GM21367 (cell line): ENCODE data around the gene NCOA6.
"Not testable (repeated sequence)": the region's sequence is repeated elsewhere in the genome, so short reads cannot be mapped to it uniquely, and the experiment has no call there.

Experiments
- ATAC-seq: cut with Tn5 transposase; IDR thresholded peaks from one replicate; pipeline ENCODE4 v1.9.1; 2021; ENCODE audit not compliant: unreplicated experiment

Gene NCOA6

DNA sequence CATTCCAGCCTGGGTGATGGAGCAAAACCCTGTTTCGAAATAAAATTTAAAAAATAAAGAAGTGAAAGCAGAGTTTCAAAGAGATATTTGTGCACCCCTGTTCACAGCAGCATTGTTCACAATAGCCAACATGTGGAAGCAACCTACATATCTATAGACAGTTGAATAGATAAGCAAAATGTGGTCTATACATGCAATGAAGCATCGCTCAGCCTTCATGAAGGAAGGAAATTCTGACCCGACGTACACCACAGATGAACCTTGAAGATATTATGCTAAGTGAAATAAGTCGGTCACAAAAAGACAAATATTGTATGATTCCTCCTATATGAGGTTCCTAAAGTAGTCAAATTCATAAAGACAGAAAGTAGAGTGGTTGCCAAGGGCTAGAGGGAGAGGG is 6.5 kb upstream of the NCOA6 start:
- no peak for ATAC-seq

- no peak for ATAC-seq
Observed at GRCh38 chr20:34829191-34829590, 3.7 kb upstream of the NCOA6 start.

GRCh38 chr20:34824806-34825529 is 483 bp downstream of the NCOA6 start:
- ATAC-seq, result peak; percentile 52

DNA sequence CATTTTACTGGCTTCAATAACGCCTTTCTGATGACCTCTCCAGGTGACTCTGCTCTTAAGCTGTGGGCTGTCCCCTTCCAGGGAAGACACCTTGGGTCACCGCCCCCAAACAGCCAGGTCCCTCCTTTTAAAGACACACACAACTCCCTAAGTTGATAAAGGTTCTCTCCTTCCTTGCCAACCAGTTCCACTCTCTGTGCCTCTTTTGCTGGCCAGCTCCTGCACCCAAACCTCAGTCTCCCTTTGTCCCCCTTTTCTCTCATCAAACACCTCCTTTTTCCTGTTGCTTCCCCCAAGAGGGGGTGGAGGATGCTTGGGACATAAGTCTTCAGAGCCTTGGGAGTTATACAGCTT is 1.0 kb downstream of the NCOA6 start:
- no peak for ATAC-seq

- ATAC-seq, result no peak
Observed at GRCh38 chr20:34824026-34824425, 1.4 kb downstream of the NCOA6 start.

- ATAC-seq, result no peak
Observed at GRCh38 chr20:34820805-34821578, 4.5 kb downstream of the NCOA6 start.

DNA sequence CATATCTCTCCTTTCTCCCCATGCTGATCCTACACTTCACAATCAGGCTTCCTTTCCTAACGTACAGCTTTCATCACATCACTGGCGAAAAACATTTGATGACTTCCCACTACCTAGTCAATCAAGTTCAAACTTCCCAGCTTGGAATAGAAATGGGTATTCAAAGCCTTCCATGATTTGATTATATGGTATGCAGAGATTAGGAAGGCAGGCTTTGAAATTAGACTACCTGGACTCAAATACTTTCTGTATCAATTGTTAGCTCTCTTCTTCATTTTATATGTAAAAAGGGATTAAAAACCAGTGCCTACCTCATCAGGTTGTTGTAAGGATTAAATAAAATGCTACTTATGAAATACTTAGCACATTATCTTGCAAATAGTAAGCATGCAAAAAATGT is 7.7 kb downstream of the NCOA6 start:
- ATAC-seq, result no peak

DNA sequence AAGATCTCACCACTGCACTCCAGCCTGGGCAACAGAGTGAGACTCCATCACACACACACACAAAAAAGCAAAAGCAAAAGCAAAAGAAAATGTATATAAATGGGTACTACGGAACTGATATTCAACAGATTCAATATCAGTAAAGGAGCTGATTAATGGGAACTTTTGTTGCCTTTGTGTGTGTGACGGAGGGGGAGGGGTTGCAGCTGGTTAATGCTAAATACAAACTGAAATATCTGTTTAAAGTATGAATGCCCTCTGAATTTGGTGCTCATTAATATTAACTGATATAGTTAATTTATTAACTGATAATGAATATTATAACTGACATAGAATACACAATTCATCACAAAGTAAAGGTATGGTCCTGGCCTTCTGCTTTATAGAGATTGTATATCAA is 8.4 kb downstream of the NCOA6 start:
- no peak for ATAC-seq

DNA sequence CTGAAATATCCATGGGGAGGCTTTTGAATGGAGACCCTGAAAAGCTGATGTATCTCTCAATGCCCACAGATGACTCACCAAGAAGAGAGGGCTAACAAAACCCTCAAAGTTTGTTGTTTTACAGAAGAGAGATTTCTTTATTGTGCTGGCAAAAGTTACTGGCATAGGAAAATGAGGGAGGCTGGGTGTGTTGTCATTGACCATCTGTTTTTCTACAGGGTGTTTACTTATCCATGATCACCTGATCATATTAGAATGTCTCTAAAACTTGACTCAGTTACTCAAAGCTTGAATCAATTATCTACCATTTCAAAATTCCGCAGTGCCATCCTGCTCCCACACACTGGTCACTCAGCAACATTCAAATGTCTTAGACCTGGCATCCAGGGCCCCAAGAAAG is 9.8 kb downstream of the NCOA6 start:
- ATAC-seq, result no peak

- no peak for ATAC-seq
Observed at GRCh38 chr20:34808583-34808982, 16.9 kb downstream of the NCOA6 start.

- not testable (repeated sequence) for ATAC-seq
Observed at GRCh38 chr20:34807944-34808465, 17.4 kb downstream of the NCOA6 start.

- no peak for ATAC-seq
Observed at GRCh38 chr20:34806255-34806654, 19.2 kb downstream of the NCOA6 start.

DNA sequence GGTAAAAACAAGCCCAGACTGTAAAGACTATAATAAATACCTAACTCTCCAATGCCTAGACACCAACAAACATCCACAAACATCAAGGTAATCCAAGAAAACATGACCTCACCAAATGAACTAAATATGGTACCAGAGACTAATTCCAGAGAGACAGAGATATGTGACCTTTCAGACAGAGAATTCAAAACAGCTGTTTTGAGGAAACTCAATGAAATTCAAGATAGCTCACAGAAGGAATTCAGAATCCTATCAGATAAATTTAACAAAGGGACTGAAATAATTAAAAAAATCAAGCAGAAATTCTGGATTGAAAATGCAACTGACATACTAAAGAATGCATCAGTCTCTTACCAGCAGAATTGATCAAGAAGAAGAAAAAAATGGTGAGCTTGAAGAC is 26.6 kb downstream of the NCOA6 start:
- no peak for ATAC-seq

DNA sequence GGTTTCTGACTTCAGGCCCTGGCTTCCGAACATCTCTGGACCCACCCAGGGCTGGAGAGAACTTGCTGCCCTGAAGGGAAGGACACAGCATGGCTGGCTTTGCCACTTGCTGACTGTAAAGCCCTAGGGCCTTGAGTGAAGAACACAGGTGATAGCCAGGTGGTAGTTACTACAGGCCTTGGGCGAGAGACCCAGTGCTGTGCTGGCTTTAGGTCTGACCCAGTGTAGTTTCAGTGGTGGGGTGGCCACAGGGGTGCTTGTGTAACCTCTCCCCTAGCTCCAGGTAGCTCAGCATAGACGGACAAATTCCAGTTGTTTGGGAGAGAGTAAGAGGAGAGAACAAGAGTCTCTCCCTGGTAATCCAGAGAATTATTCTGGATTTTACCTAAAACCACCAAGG is 27.1 kb downstream of the NCOA6 start:
- no peak for ATAC-seq

GRCh38 chr20:34797012-34797995 is 28.1 kb downstream of the NCOA6 start:
- no peak for ATAC-seq

- no peak for ATAC-seq
Observed at GRCh38 chr20:34794006-34794585, 31.4 kb downstream of the NCOA6 start.

DNA sequence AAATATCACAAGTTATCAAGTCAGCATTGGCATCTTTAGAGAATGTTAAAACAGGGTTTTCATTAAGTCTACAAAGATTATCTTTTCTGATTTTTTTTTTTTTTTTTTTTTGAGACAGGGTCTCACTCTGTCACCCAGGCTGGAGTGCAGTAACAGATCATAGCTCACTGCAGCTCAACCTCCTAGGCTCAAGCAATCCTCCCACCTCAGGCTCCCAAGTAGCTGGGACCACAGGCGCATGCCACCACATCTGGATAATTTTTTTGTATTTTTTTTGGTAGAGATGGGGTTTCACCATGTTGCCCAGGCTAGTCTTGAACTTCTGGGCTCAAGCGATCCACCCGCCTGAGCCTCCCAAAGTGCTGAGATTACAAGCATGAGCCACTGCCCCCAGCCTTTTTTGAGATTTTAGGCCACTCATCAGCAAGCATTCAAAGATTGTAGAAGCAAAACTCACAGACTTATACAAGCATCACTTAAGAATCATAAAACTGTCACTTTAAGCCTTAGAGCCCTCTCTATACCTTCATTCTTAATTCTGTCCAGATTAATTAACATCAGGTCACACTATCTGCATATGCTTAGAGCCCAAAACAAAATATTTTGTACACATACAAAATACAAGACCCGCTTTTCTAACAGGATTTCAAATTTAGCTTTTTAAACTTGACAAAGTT is 32.6 kb downstream of the NCOA6 start:
- ATAC-seq, result no peak

DNA sequence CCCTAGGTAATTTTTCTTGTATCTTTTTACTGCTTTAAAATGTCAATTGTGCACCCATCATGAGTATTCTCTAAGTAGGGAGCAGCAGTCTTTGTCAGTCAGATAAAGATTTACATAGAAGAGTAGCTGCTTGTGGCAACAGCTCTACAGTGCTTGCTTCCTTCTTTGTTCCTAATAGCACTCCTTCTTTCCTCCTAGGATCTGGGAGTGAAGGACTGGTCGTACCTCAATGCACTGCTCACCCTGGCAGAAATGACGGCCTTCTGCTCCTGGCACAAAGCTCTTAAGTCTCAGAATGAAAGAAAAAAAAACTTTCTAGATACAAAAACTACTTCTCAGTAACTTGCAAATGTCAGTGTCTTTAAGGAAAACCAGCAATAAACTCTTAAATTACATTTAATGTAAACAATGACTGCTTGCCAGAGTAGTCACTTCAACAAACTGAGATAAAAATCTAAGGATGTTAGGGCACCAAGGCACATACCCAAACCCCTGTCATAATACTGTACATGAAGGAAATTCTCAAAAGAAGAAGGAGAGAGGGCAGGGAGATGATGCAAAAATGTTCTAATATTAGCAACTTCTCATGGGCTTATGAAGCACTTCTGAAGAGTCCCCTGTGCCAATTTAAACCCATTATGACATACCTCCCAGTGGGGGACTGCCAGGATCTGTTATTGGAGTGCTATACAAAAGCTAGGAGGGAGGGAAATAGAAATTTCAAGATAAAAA is 34.0 kb downstream of the NCOA6 start:
- no peak for ATAC-seq

- no peak for ATAC-seq
Observed at GRCh38 chr20:34781220-34781619, 44.2 kb downstream of the NCOA6 start.

DNA sequence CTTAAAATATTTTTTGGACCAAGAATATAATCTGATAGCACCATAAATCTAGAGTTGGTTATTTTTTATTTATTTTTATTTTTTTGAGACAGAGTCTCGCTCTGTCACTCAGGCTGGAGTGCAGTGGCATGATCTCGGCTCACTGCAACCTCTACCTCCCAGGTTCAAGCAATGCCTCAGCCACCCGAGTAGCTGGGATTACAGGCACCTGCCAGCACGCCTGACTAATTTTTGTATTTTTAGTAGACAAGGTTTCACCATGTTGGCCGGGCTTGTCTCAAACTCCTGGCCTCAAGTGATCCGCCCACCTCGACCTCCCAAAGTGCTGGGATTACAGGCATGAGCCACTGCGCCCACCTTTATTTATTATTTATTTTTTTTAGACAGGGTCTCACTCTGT is 45.2 kb downstream of the NCOA6 start:
- ATAC-seq, result not testable (repeated sequence)
